ENCODE results near the gene ZNF488.
"Not testable (repeated sequence)": the region's sequence is repeated elsewhere in the genome, so short reads cannot be mapped to it uniquely, and the experiment has no call there.

Gene ZNF488, protein sequence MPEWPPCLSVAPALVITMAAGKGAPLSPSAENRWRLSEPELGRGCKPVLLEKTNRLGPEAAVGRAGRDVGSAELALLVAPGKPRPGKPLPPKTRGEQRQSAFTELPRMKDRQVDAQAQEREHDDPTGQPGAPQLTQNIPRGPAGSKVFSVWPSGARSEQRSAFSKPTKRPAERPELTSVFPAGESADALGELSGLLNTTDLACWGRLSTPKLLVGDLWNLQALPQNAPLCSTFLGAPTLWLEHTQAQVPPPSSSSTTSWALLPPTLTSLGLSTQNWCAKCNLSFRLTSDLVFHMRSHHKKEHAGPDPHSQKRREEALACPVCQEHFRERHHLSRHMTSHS

DNA sequence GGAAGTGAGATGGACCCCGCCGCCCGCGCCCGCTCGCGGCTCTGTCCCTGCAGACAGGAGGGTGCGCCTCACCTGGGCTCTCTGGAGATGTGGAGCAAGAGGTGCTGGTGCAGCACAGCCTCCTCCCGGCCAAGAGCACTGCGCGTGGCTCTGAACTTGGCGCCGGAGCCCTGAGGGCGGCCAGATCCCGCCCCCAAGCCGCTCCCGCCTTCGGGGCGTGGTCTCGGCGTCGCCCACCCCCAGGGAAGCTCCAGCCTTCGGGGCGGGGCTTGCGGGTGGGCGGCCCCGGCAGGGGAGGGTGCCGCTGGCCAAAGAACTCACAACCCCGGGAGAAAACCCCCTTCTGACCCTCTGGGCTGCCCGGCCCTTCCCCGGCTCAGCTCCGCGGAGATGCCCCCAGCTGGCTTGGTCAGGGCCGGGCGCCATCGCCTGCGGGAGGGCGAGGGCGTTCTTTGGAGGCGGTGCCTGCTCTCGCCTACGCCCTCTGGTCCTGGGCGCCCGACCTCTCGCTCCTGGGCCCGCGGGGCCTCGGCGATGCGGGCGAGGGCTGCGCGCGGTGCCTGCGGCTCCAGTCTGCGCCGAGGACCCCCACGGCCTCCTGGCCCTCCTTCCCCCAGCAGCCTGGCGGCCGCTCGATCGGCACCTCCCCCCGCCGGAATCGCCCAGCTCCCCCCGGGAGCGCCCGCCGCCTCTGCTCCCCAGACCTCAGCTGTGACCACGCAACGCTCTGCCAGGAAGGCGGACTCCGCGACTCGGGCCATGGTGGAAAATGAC is at the start of gene ZNF488:
ZNF488 (minus strand) TSS at position 146 of the 774 bp plus-strand sequence. CDS start 15,464 bp downstream, outside the sequence.
- H3K9me3 ChIP-seq (ENCODE audit: control insufficient read depth in 1 of 2, low read length in 2 of 2), result no peaks in the 10 kb centered on the region
- peak within 1 kb of the TSS; percentile 55 to 82 for H3K4me3 ChIP-seq (ENCODE audit: low read depth in 1 of 2, low read length in 2 of 2)
- no peaks in the 10 kb centered on the region for H3K27me3 ChIP-seq (ENCODE audit: low read depth, low read length)
- no peaks in the 10 kb centered on the region for H3K36me3 ChIP-seq (ENCODE audit: control insufficient read depth in 1 of 2, insufficient read depth in 2 of 2, low read length in 2 of 2)
- peak within 1 kb of the TSS; percentile 35 for H3K27ac ChIP-seq (ENCODE audit: low read length)
- H3K4me1 ChIP-seq (ENCODE audit: control insufficient read depth in 1 of 2, insufficient read depth in 2 of 2, low read length in 2 of 2), result peaks cover 5 to 14% of the 10 kb centered on the region in 2 donors

DNA sequence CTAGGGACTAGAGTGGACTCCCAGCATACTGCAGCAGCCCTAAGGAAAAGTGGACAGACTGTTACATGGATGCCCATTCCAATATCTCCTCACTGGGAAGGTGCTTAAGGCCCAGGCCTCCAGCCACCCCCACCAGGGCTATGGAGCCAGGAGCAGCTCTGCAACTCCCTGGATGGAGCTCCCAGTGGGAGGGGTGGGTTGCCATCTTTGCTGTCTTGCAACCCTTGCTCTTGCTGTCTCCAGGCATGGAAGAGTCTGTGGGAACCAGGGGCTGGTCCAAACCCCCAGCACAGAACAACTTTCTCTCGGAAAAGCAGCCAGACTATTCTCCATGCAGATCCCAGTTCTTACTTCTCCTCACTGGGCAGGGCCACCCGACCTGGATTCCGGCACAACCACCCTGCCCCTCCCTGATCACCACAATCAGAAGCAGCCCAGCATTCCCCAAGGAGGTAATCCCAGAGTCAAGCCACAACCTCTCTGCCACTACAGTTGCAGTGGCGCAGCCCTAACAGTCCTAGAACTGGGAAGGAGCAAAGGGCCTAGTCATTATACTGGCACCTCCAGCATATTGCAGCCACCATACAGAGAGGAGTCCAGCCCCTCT is 41.8 kb upstream of the ZNF488 start:
- Histone ChIP-seq H3K27me3 (ENCODE audit: low read depth, low read length) (no peaks in the 10 kb centered on the region), H3K36me3 (ENCODE audit: control insufficient read depth in 1 of 2, insufficient read depth in 2 of 2, low read length in 2 of 2) (no peaks in the 10 kb centered on the region), H3K4me3 (ENCODE audit: low read depth in 1 of 2, low read length in 2 of 2) (no peak overlapping the region), H3K27ac (ENCODE audit: low read length) (no peak overlapping the region), H3K9me3 (ENCODE audit: control insufficient read depth in 1 of 2, low read length in 2 of 2) (no peaks in the 10 kb centered on the region), H3K4me1 (ENCODE audit: control insufficient read depth in 1 of 2, insufficient read depth in 2 of 2, low read length in 2 of 2) (no peaks in the 10 kb centered on the region)

DNA sequence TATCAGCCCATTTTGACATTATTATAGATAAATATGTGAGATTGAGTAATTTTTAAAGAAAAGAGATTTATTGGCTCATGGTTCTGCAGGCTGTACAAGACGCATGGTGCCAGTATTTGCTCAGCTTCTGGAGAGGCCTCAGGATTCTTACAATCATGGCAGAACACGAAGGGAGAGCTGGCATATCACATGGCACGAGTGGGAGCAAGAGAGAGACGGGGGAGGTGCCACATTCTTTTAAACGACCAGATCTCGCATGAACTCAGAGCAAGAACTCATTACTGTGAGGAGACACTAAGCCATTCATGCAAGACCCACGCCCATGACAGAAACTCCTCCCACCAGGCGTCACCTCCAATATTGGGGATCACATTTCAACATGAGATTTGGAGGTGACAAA is 40.1 kb upstream of the ZNF488 start:
- Histone ChIP-seq H3K36me3 (ENCODE audit: control insufficient read depth in 1 of 2, insufficient read depth in 2 of 2, low read length in 2 of 2) (no peaks in the 10 kb centered on the region), H3K9me3 (ENCODE audit: control insufficient read depth in 1 of 2, low read length in 2 of 2) (no peaks in the 10 kb centered on the region), H3K4me1 (ENCODE audit: control insufficient read depth in 1 of 2, insufficient read depth in 2 of 2, low read length in 2 of 2) (no peaks in the 10 kb centered on the region), H3K4me3 (ENCODE audit: low read depth in 1 of 2, low read length in 2 of 2) (no peak overlapping the region), H3K27me3 (ENCODE audit: low read depth, low read length) (no peaks in the 10 kb centered on the region), H3K27ac (ENCODE audit: low read length) (no peak overlapping the region)

DNA sequence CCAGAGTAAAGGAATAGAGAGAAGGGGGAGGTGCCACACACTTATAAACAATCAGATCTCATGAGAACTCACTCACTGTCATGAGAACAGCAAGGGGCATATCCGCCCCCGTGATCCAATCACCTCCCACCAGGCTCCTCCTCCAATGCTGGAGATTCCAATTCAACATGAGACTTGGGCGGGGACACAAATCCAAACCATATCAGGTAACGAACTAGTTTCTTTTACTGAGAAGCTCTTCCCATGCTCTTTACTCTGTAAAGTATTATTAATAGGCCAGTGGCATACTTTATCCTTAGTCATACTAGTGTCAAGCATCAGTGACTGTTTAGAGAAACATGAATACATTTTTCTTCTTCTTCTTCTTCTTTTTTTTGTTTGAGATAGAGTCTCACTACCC is 39.4 kb upstream of the ZNF488 start:
- Histone ChIP-seq H3K4me3 (ENCODE audit: low read depth in 1 of 2, low read length in 2 of 2) (no peak overlapping the region), H3K27me3 (ENCODE audit: low read depth, low read length) (no peaks in the 10 kb centered on the region), H3K4me1 (ENCODE audit: control insufficient read depth in 1 of 2, insufficient read depth in 2 of 2, low read length in 2 of 2) (no peaks in the 10 kb centered on the region), H3K36me3 (ENCODE audit: control insufficient read depth in 1 of 2, insufficient read depth in 2 of 2, low read length in 2 of 2) (no peaks in the 10 kb centered on the region), H3K9me3 (ENCODE audit: control insufficient read depth in 1 of 2, low read length in 2 of 2) (no peaks in the 10 kb centered on the region), H3K27ac (ENCODE audit: low read length) (no peak overlapping the region)

DNA sequence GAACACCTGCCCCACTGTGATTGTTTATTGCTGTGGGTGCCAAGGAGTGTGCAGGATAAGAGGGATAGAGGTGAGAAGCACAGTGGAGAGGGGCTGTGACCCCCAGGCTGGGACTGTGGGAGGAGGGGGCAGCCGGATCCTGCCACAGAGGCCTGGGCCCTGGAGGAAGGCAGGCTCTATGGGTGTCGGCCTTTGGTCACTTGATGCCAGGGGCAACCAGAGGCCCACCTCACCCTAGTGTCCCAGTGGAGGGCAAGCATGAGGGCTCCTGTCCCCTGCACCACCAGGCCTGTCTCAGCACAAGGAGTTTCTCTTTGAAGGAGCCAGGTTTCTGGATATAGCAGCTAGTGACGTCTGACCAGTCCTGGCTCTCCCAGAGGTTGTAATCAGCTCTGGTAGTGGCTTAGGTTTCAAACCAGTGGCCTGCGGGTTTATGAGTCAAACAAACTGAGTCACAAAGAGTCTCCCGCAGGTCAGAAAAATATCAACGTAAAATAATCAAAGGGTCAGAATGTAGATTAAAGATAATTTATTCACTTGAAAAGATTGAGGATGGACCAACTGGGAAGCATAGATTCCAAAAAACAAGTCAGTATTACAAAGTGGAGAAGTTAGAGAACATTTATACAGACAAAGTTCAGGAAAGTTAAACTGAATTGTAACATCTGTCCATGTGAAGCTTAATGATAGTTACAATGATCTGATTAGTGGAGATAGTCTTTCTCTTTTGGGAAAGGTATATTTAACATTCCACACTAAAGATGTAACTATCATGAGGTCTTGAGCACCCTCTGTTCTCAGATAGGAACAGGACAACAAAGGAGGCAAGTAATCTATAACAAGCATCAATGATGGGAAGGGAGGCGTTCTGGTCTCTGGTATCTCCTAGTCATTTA is 37.2 kb upstream of the ZNF488 start:
- Histone ChIP-seq H3K4me1 (ENCODE audit: control insufficient read depth in 1 of 2, insufficient read depth in 2 of 2, low read length in 2 of 2) (no peaks in the 10 kb centered on the region), H3K27me3 (ENCODE audit: low read depth, low read length) (no peaks in the 10 kb centered on the region), H3K9me3 (ENCODE audit: control insufficient read depth in 1 of 2, low read length in 2 of 2) (no peaks in the 10 kb centered on the region), H3K4me3 (ENCODE audit: low read depth in 1 of 2, low read length in 2 of 2) (no peak overlapping the region), H3K36me3 (ENCODE audit: control insufficient read depth in 1 of 2, insufficient read depth in 2 of 2, low read length in 2 of 2) (no peaks in the 10 kb centered on the region), H3K27ac (ENCODE audit: low read length) (no peak overlapping the region)

DNA sequence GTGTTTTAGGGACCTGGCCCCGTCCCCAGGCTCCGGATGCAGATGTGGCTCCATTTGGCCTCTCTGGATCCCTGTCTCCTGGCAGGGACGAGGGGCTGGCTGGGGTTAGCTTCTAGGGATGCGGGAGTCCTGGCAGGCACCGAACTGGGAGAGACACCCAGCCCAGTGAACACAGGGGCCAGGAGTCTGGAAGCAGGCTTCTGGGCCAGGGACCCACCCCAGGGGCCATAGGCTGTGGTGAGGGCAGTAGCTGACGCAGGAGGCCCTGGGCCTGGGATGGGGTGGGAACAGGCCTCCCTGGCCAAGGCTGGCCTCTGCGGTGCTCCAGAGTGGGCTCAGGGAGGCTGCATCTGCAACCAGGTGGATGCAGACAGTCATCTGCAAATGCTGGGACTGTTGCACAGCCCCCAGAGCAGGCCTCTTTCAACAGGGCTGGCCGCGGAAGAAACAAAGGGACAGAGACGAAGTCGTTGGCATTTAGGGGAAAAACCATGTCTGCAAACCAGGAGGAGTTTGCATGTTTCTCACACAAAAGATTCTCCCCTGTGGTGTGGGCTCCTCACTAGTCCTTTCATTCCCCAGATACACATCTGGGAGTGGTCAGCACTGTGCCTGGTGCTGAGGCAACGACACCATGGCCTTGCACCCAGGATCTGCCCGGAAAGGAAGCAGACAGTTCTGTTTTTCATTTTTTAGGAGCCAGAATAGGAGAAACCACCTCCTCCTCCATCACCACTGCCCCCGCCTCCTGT is 36.4 kb upstream of the ZNF488 start:
- H3K4me3 ChIP-seq (ENCODE audit: low read depth in 1 of 2, low read length in 2 of 2), result no peak overlapping the region
- H3K27ac ChIP-seq (ENCODE audit: low read length), result no peak overlapping the region
- H3K9me3 ChIP-seq (ENCODE audit: control insufficient read depth in 1 of 2, low read length in 2 of 2), result no peaks in the 10 kb centered on the region
- H3K36me3 ChIP-seq (ENCODE audit: control insufficient read depth in 1 of 2, insufficient read depth in 2 of 2, low read length in 2 of 2), result no peaks in the 10 kb centered on the region
- no peaks in the 10 kb centered on the region for H3K27me3 ChIP-seq (ENCODE audit: low read depth, low read length)
- no peaks in the 10 kb centered on the region for H3K4me1 ChIP-seq (ENCODE audit: control insufficient read depth in 1 of 2, insufficient read depth in 2 of 2, low read length in 2 of 2)

DNA sequence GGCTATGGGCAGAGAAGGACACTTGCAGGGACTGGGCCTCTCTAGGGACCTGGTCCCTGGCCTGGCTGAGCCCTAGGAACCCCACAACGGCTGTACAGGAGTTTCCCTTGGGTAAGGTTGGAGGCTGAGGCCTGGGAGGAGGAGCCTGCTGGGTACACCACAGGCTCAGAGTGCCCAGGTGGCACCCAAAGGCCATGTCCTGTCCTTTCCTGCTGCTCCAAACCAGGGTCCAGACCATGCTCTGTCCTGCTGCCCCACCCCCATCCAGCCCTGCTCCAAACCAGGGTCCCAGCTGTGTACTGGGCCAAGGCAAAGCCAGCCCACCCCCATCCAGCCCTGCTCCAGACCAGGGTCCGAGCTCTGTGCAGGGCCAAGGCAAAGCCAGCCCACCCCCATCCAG is 35.3 kb upstream of the ZNF488 start:
- no peaks in the 10 kb centered on the region for H3K4me1 ChIP-seq (ENCODE audit: control insufficient read depth in 1 of 2, insufficient read depth in 2 of 2, low read length in 2 of 2)

DNA sequence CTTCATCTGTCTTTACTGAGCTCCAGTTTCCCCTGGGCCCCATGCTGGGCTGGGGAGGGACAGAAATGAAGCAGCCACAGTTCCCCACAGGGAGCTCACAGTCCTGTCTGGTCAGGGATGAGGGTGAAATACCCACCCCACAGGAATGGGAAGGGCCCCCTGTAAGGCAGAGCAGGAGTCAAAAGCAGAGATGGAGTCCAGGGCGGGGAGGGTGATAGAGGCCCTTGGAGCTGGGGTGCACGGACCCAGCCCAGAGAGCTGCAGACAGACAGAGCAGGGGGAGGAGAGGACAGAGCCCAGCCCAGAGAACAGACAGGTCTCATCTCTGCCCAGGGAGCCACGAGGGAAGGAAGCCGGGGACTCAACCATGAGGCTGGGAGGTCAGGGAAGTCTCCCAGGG is 34.9 kb upstream of the ZNF488 start:
- Histone ChIP-seq H3K27me3 (ENCODE audit: low read depth, low read length) (no peaks in the 10 kb centered on the region), H3K9me3 (ENCODE audit: control insufficient read depth in 1 of 2, low read length in 2 of 2) (no peaks in the 10 kb centered on the region), H3K36me3 (ENCODE audit: control insufficient read depth in 1 of 2, insufficient read depth in 2 of 2, low read length in 2 of 2) (no peaks in the 10 kb centered on the region), H3K27ac (ENCODE audit: low read length) (no peak overlapping the region), H3K4me1 (ENCODE audit: control insufficient read depth in 1 of 2, insufficient read depth in 2 of 2, low read length in 2 of 2) (no peaks in the 10 kb centered on the region), H3K4me3 (ENCODE audit: low read depth in 1 of 2, low read length in 2 of 2) (no peak overlapping the region)

More for the DNA sequence above, 35.3 kb upstream of the ZNF488 start:
- Histone ChIP-seq H3K4me3 (ENCODE audit: low read depth in 1 of 2, low read length in 2 of 2) (no peak overlapping the region), H3K36me3 (ENCODE audit: control insufficient read depth in 1 of 2, insufficient read depth in 2 of 2, low read length in 2 of 2) (no peaks in the 10 kb centered on the region), H3K9me3 (ENCODE audit: control insufficient read depth in 1 of 2, low read length in 2 of 2) (no peaks in the 10 kb centered on the region), H3K27ac (ENCODE audit: low read length) (no peak overlapping the region), H3K27me3 (ENCODE audit: low read depth, low read length) (no peaks in the 10 kb centered on the region)

DNA sequence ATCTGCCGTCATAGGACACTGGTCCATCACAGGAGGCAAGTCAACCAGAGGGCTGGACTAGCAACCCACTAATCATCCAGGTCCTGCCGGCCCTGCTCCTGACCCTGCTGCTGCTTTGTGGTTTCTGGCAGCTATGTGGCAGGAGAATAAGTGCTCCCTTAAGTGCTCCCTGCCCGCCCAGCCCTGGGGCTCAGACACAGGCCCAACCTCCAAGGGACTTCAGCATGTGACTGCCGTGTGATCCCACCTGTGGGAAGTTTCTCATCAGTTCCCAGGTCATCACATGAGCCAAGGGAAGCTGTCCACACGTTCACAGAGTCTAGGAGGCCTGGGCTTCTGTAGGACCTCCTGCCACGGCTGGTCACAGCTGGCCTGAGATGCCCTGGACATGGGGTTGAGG is 34.2 kb upstream of the ZNF488 start:
- H3K27ac ChIP-seq (ENCODE audit: low read length), result no peak overlapping the region
- H3K9me3 ChIP-seq (ENCODE audit: control insufficient read depth in 1 of 2, low read length in 2 of 2), result no peaks in the 10 kb centered on the region
- no peaks in the 10 kb centered on the region for H3K27me3 ChIP-seq (ENCODE audit: low read depth, low read length)
- H3K4me3 ChIP-seq (ENCODE audit: low read depth in 1 of 2, low read length in 2 of 2), result no peak overlapping the region
- no peaks in the 10 kb centered on the region for H3K4me1 ChIP-seq (ENCODE audit: control insufficient read depth in 1 of 2, insufficient read depth in 2 of 2, low read length in 2 of 2)
- no peaks in the 10 kb centered on the region for H3K36me3 ChIP-seq (ENCODE audit: control insufficient read depth in 1 of 2, insufficient read depth in 2 of 2, low read length in 2 of 2)

DNA sequence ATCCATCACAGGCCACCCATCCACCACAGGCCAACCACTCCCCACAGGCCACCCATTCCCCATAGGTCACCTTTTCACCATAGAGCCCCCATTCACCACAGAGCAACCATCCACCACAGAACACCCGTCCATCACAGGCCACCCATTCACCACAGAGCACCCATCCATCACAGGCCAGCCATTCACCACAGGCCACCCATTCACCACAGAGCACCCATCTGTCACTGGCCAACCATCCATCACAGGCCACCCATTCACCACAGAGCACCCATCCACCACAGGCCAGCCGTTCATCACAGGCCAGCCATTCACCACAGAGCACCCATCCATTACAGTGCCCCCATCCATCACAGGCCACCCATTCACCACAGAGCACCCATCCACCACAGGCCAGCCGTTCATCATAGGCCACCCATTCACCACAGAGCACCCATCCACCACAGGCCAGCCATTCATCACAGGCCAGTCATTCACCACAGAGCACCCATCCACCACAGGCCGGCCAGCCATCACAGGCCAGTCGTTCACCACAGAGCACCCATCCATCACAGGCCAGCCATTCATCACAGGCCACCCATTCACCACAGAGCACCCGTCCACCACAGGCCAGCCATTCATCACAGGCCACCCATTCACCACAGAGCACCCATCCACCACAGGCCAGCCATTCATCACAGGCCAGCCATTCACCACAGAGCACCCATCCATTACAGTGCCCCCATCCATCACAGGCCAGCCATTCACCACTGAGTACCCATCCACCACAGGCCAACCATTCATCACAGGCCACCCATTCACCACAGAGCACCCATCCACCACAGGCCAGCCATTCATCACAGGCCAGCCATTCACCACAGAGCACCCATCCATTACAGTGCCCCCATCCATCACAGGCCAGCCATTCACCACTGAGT is 32.5 kb upstream of the ZNF488 start:
- not testable (repeated sequence) for H3K36me3 ChIP-seq (ENCODE audit: control insufficient read depth in 1 of 2, insufficient read depth in 2 of 2, low read length in 2 of 2); H3K9me3 ChIP-seq (ENCODE audit: control insufficient read depth in 1 of 2, low read length in 2 of 2); H3K4me1 ChIP-seq (ENCODE audit: control insufficient read depth in 1 of 2, insufficient read depth in 2 of 2, low read length in 2 of 2); H3K4me3 ChIP-seq (ENCODE audit: low read depth in 1 of 2, low read length in 2 of 2); H3K27me3 ChIP-seq (ENCODE audit: low read depth, low read length); H3K27ac ChIP-seq (ENCODE audit: low read length)

Data from muscle layer of duodenum (tissue), 2 donors.